DND-41 (cell line): Measurements from ENCODE around the gene RAB6A.

Source experiments
- ATAC-seq: fragments of 200-7000 bp; cut with Tn5 transposase; 3 replicates; pipeline ENCODE4 v1.9.1; 2021; ENCODE audit warnings: low read depth; ENCODE audit not compliant: insufficient read depth
- DNase-seq: peaks from one replicate; pipeline ENCODE4 v3.0.0-alpha.2; 2020
- H2AFZ ChIP-seq: 2 replicates; pipeline ENCODE4 v1.6.0; 2012; ENCODE audit warnings: low read depth, low read length
- H3K27ac ChIP-seq: 2 replicates; pipeline ENCODE4 v1.5.1; 2012; ENCODE audit warnings: low read length, inconsistent platforms
- H3K27me3 ChIP-seq: fragments of 200-600 bp; sonication (generic); 2 replicates; pipeline ENCODE4 v1.6.0; 2012; ENCODE audit warnings: low read length, mild to moderate bottlenecking, inconsistent platforms; ENCODE audit not compliant: insufficient read depth, poor library complexity
- H3K36me3 ChIP-seq: 2 replicates; pipeline ENCODE4 v1.5.1; 2012; ENCODE audit warnings: low read length, inconsistent platforms; ENCODE audit not compliant: insufficient read depth
- H3K4me1 ChIP-seq: 2 replicates; pipeline ENCODE4 v1.5.1; 2012; ENCODE audit warnings: mild to moderate bottlenecking, low read length; ENCODE audit not compliant: insufficient read depth
- H3K4me2 ChIP-seq: 2 replicates; pipeline ENCODE4 v1.6.0; 2012; ENCODE audit warnings: mild to moderate bottlenecking, moderate library complexity, low read length, inconsistent platforms; ENCODE audit not compliant: insufficient read depth
- H3K4me3 ChIP-seq, 2 experiments: fragments of 200-600 bp in 1 of 2; shearing (Covaris generic) in 1 of 2; 2 replicates each; pipeline ENCODE4 v1.5.1; 2012 to 2016; ENCODE audit warnings: inconsistent platforms in 2 of 2, low read length in 2 of 2, mild to moderate bottlenecking in 2 of 2, low read depth in 1 of 2, moderate library complexity in 1 of 2
- H3K79me2 ChIP-seq: 2 replicates; pipeline ENCODE4 v1.6.0; 2012; ENCODE audit warnings: low read length, inconsistent platforms; ENCODE audit not compliant: insufficient read depth
- H3K9ac ChIP-seq: 2 replicates; pipeline ENCODE4 v1.6.0; 2012; ENCODE audit warnings: low read depth, mild to moderate bottlenecking, inconsistent platforms, low read length, moderate library complexity
- H3K9me3 ChIP-seq: 2 replicates; pipeline ENCODE4 v1.5.1; 2012; ENCODE audit warnings: low read length, moderate library complexity, mild to moderate bottlenecking, inconsistent platforms; ENCODE audit not compliant: insufficient read depth, severe bottlenecking
- H4K20me1 ChIP-seq: 2 replicates; pipeline ENCODE4 v1.6.0; 2012; ENCODE audit warnings: low read length; ENCODE audit not compliant: insufficient read depth
- EZH2 ChIP-seq: IDR thresholded peaks from 3 replicates; pipeline ENCODE4 v1.6.1; 2012; ENCODE audit warnings: borderline replicate concordance, low read depth, mild to moderate bottlenecking, moderate library complexity, low read length, inconsistent platforms; ENCODE audit not compliant: severe bottlenecking
- TF ChIP-seq, protein P1 (sequence below): IDR thresholded peaks from 2 replicates; pipeline ENCODE4 v1.5.1; 2012; ENCODE audit warnings: borderline replicate concordance, low read length, moderate library complexity, mild to moderate bottlenecking; ENCODE audit not compliant: poor library complexity, severe bottlenecking; ENCODE audit errors: extremely low read depth

The RAB6A gene

DNA sequence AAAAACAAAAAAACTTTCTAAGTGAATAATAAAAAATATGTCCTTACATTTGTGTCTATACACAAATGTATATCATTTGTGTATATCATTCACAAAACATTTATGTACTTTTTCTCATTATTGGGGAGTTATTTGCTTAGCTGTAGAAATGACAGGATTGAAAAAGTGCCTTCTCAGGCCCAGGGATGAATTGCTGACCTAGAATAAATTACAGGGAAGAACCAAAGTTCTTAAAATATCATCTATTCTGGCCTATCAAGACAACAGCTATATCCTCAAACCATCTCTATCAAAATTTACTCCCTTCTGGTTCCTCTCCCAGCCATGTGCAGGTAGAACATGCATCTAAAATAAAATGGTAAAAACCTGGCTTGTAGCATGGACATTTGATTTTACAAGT, 1.9 kb upstream of the RAB6A start:
- no peaks in the 10 kb centered on the region for H3K9me3 ChIP-seq
- H3K4me3 ChIP-seq, result no peak overlapping the region
- H3K36me3 ChIP-seq, result no peaks in the 10 kb centered on the region; the same call in 1 of the 2 replicates
- peaks cover 26% of the 10 kb centered on the region for H3K4me1 ChIP-seq
- peaks cover 31% of the 10 kb centered on the region for H3K79me2 ChIP-seq
- H3K27me3 ChIP-seq, result no peaks in the 10 kb centered on the region
- H4K20me1 ChIP-seq, result peaks cover 14% of the 10 kb centered on the region; the same call in 1 of the 2 replicates
- peak overlapping the region; percentile 56 for H2AFZ ChIP-seq
- no peak overlapping the region for H3K27ac ChIP-seq
- H3K9ac ChIP-seq, result no peak overlapping the region
- H3K4me2 ChIP-seq, result no peak overlapping the region
- TF ChIP-seq, protein P1, sequence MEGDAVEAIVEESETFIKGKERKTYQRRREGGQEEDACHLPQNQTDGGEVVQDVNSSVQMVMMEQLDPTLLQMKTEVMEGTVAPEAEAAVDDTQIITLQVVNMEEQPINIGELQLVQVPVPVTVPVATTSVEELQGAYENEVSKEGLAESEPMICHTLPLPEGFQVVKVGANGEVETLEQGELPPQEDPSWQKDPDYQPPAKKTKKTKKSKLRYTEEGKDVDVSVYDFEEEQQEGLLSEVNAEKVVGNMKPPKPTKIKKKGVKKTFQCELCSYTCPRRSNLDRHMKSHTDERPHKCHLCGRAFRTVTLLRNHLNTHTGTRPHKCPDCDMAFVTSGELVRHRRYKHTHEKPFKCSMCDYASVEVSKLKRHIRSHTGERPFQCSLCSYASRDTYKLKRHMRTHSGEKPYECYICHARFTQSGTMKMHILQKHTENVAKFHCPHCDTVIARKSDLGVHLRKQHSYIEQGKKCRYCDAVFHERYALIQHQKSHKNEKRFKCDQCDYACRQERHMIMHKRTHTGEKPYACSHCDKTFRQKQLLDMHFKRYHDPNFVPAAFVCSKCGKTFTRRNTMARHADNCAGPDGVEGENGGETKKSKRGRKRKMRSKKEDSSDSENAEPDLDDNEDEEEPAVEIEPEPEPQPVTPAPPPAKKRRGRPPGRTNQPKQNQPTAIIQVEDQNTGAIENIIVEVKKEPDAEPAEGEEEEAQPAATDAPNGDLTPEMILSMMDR, result no peak
- TF ChIP-seq EZH2, result no peak
- no peak for ATAC-seq
- DNase-seq, result no peak

DNA sequence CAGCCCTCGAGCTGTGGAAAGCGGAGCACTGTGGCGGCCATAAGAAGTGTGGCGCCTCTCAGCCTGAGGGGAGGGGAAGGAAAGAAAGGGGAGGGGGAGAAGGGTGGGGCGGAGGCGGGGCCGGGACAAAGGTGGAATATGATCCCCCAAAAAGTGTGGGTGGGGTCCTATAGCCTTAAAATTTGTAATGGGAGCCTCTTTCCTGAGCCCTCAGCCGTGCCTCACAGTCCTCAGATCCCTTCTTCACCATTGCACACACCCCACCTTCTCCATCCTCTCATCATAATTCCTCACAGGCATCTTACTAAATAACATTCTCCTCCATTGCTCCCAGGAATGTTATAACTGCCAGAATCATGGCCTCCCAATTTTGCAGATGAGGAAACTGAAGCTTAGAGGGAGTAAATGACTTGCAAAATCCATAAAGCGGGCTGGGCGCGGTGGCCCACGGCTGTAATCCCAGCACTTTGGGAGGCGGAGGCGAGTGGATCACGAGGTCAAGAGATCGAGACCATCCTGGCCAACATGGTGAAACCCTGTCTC, 600 bp upstream of the RAB6A start:
- H4K20me1 ChIP-seq, result peaks cover 14% of the 10 kb centered on the region; the same call in 1 of the 2 replicates
- peaks cover 29% of the 10 kb centered on the region for H3K4me1 ChIP-seq
- no peak for TF ChIP-seq EZH2
- TF ChIP-seq, protein P1, result no peak
- H3K79me2 ChIP-seq, result peaks cover 43% of the 10 kb centered on the region
- ATAC-seq (no peak), DNase-seq (no peak)
- H3K4me3 ChIP-seq, result peak overlapping the region in 1 of 2 experiments; percentile 93; a peak in 3 of 4 replicates
- no peaks in the 10 kb centered on the region for H3K9me3 ChIP-seq
- H3K27me3 ChIP-seq, result no peaks in the 10 kb centered on the region
- H3K36me3 ChIP-seq, result no peaks in the 10 kb centered on the region; the same call in 1 of the 2 replicates
- H2AFZ ChIP-seq, result peak overlapping the region; percentile 92
- H3K27ac ChIP-seq, result peak overlapping the region; percentile 78
- H3K9ac ChIP-seq, result peak overlapping the region; percentile 49
- H3K4me2 ChIP-seq, result peak overlapping the region; percentile 72

DNA sequence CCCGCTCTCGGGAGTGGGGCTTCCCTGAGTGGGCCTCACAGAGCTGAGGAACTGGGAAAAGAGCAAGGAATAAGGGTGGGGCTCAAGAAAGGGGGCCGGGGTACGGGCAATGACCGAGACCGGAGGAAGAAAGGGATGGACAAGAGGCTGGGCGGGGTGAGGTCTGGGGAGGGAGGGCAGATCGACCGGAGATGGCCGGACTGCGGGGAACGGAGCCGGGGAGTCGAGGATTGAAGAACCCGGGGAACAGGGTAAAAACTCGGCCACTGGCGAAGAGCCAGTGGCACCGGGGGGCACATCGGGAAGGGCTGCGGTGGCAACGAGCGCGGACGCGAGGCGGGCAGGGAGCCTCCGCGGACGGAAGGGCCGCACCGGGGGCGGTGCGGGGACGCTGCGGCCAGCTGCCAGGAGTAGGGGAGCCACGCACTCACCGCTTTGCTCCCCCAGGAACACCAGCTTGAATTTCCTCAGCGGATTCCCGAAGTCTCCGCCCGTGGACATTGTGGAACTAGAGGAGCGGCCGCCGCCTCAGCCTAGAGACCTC, 667 bp downstream of the RAB6A start:
- Histone ChIP-seq H3K27ac (peak overlapping the region; percentile 71), H4K20me1 (peaks cover 19% of the 10 kb centered on the region; the same call in 1 of the 2 replicates), H3K9me3 (no peaks in the 10 kb centered on the region), H2AFZ (peak overlapping the region; percentile 72), H3K4me1 (peaks cover 29% of the 10 kb centered on the region), H3K79me2 (peaks cover 55% of the 10 kb centered on the region), H3K27me3 (no peaks in the 10 kb centered on the region), H3K4me2 (peak overlapping the region; percentile 79), H3K9ac (peak overlapping the region; percentile 80), H3K36me3 (no peaks in the 10 kb centered on the region; the same call in 1 of the 2 replicates), H3K4me3 (peak overlapping the region; percentile 89 to 93)
- no peak for TF ChIP-seq EZH2
- TF ChIP-seq, protein P1, result no peak
- ATAC-seq (no peak), DNase-seq (peak; percentile 16)
